Right lobe of liver (tissue), 4 donors: ENCODE measurements around the gene CERK.

Source experiments
- CTCF ChIP-seq, 4 donors: fragments of 200-600 bp in 3 of 4; fragments of 450-650 bp in 1 of 4; IDR thresholded peaks; one replicate each; pipeline versions ENCODE4 v1.5.1 to v1.8.0; 2016 to 2022; ENCODE audit warnings: antibody characterized with exemption in 4 of 4, mild to moderate bottlenecking in 2 of 4
- POLR2A ChIP-seq: fragments of 450-650 bp; IDR thresholded peaks from one replicate; pipeline ENCODE4 v1.6.1; 2017; ENCODE audit warnings: antibody characterized with exemption, mild to moderate bottlenecking
- donor health status: DM: no; HTN: no; CAD: no.
- donor health status: DM: no; HTN: no; CAD: no.
- donor health status: DM: no; HTN: yes; CAD: no.

- TF ChIP-seq CTCF (IDR thresholded peaks at IDR 0.05) (no peak), POLR2A (no peak)
These were observed 81.0 kb downstream of the CERK start for GRCh38 chr22:46656856-46657654.
